ENCODE data around the gene MOBP. TPM values are rescaled to one million over a fixed set of nuclear protein-coding genes. Genes with fewer than 3 reads are reported as not detected.

MOBP gene
- total and polyA plus RNA-seq, 2 of the 8 experiments (the other 6 are each of a cell fraction or from before 2014, with no cell fraction given), result 0.06 to 0.50 TPM

DNA sequence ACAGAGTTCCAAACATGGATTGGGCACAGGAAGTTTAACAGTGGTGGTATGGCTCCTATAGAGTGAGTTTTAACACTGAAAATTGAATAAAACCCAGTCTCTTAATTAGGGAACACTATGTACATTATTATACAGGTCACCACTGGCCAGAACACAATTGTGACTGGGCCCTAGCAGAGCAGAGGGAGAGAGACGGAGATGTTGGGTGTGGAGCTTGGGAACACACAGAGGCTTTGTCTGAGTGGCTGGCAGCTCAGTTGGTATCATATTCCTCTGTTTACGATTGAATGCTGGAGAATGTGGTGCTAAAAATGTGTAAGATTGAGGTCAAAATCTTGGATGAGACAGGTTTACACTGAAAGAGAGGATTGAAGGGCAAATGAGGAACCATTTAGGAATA lies 6.8 kb upstream of the MOBP start:
- Histone ChIP-seq H2BK20ac (ENCODE audit: low read length) (no peak overlapping the region), H2AK5ac (ENCODE audit: low read depth, low read length) (no peak overlapping the region), H3K4ac (replicated peaks; ENCODE audit: insufficient read length, low read depth, low read length) (no peak overlapping the region), H4K8ac (ENCODE audit: extremely low read depth, insufficient read depth, low read length) (no peak overlapping the region), H2BK12ac (ENCODE audit: low read depth, low read length) (no peak overlapping the region), H3K27me3 (replicated peaks in 1 of 4; ENCODE audit: control insufficient read depth in 3 of 4, extremely low read depth in 1 of 4, insufficient read depth in 3 of 4, low read length in 3 of 4) (no peaks in the 10 kb centered on the region), H3K79me1 (ENCODE audit: low read depth, low read length) (no peaks in the 10 kb centered on the region), H2AFZ (ENCODE audit: low read length) (0 out of 2 replicates have a peak overlapping the region, but pooled peaks have one; percentile 6), H2BK5ac (ENCODE audit: low read depth, low read length) (no peak overlapping the region), H2BK120ac (replicated peaks; ENCODE audit: low read depth, low read length) (no peak overlapping the region), H3K36me3 (ENCODE audit: control insufficient read depth in 2 of 4, insufficient read depth in 4 of 4, low read length in 3 of 4) (no peaks in the 10 kb centered on the region), H3K9me3 (ENCODE audit: insufficient read depth in 2 of 2, low read depth in 1 of 2, low read length in 1 of 2) (no peaks in the 10 kb centered on the region), H4K20me1 (replicated peaks in 1 of 2; ENCODE audit: control insufficient read depth in 1 of 2, insufficient read depth in 2 of 2, low read length in 2 of 2) (no peaks in the 10 kb centered on the region), H3K4me1 (replicated peaks in 1 of 4; ENCODE audit: control insufficient read depth in 3 of 4, insufficient read depth in 4 of 4, low read length in 3 of 4) (no peaks in the 10 kb centered on the region; a peak in 1 of 7 replicates), H3K23ac (ENCODE audit: insufficient read length) (no peak overlapping the region), H3K79me2 (ENCODE audit: control insufficient read depth in 1 of 2, insufficient read depth in 2 of 2, low read length in 2 of 2) (no peaks in the 10 kb centered on the region), H3K4me3 (ENCODE audit: extremely low read depth in 1 of 4, insufficient read depth in 2 of 4, low read depth in 3 of 4, low read length in 4 of 4) (no peak overlapping the region), H3K27ac (ENCODE audit: low read depth, low read length) (no peak overlapping the region), H3K23me2 (ENCODE audit: low read depth, low read length) (no peaks in the 10 kb centered on the region), H3K18ac (ENCODE audit: extremely low read depth, low read length) (no peak overlapping the region), H3K4me2 (ENCODE audit: insufficient read depth in 1 of 2, low read depth in 2 of 2, low read length in 2 of 2) (no peak overlapping the region), H3K56ac (replicated peaks; ENCODE audit: insufficient read length, low read depth, low read length) (no peak overlapping the region), H2BK15ac (ENCODE audit: low read length) (no peak overlapping the region), H4K91ac (replicated peaks; ENCODE audit: insufficient read length, low read length) (no peak overlapping the region), H4K5ac (ENCODE audit: insufficient read length, low read depth, low read length) (no peak overlapping the region), H3K14ac (ENCODE audit: insufficient read length) (no peak overlapping the region), H3K9ac (replicated peaks in 1 of 4; ENCODE audit: extremely low read depth in 1 of 4, low read depth in 3 of 4, low read length in 3 of 4) (no peak overlapping the region)
- ChIA-PET CTCF (ENCODE audit: partially characterized antibody) (interaction anchor here (0.7 to 2.2 kb wide), 5 partner anchors 13 to 441 kb away, joined by 3 to 10 read pairs (median 4); no protein-coding TSS in a partner anchor), POLR2A (ENCODE audit: partially characterized antibody) (interaction anchor here (0.9 to 1.1 kb wide), 2 partner anchors 46 to 49 kb away, joined by 3 read pairs; no protein-coding TSS in a partner anchor)
- no peak for TF ChIP-seq POU5F1 (IDR thresholded peaks at IDR 0.05; ENCODE audit: low read depth, low read length)
- TF ChIP-seq BRCA1 (IDR thresholded peaks at IDR 0.05; ENCODE audit: low read depth, low read length), result no peak
- 77% methylated on average over 2 of the region's 2 CpGs; no CpG with 5 or more reads in 1 of the 2 experiments for WGBS, 2 experiments (ENCODE audit: extremely low coverage in 1 of 2, insufficient coverage in 1 of 2, insufficient read length in 1 of 2, insufficient replicate concordance in 2 of 2, low coverage in 1 of 2, low lambda C conversion rate in 2 of 2, missing lambda C conversion rate in 1 of 2)
- no peak for FAIRE-seq
- no peak for DNase-seq (ENCODE audit: low read depth in 1 of 2, low spot score in 2 of 2)

All from H1 (cell line).